Measurements from ENCODE around the gene HMGXB3.
"Not testable (repeated sequence)": the region's sequence is repeated elsewhere in the genome, so short reads cannot be mapped to it uniquely, and the experiment has no call there.

The HMGXB3 gene

DNA sequence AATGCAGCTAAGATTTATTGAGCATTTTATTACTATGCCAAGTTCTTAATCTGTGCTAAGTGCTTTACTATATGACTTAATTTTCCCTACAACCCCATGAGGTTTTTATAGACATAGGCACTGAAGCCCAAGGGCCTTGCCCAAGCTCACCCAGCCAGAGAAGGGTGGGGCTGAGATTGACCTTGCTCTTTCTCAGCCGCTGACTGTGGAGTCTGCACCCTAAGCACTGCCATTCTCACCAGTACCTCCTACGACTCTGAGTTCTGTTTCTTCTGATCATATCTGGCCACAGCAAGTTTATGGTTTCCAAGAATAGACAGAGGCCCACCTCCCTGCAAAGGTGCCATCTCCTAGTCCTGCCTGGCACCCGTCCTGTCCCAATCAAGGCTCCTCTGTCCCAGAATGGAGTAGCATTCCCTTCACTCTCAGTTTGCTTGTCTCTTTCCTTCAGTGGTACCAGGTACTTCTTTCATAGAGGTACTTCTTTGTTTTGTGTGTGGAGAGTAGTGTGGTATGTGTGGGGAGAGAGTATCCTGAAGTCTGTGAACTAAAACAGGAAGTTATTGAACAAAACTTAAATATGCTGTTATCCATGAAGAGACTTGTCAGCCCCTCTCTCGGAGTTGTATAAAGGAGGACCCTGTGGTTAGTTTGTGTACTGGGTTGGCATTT lies 43.3 kb downstream of the HMGXB3 start:
- Histone ChIP-seq H3K4me3 (ENCODE audit: low read depth in 1 of 2, low read length in 1 of 2) (no peak overlapping the region), H3K27ac (no peak overlapping the region), H3K36me3 (peaks cover 94% of the 10 kb centered on the region), H3K27me3 (no peaks in the 10 kb centered on the region), H3K9me3 (no peaks in the 10 kb centered on the region), H3K4me1 (ENCODE audit: control insufficient read depth in 1 of 2, insufficient read depth in 1 of 2, low read depth in 1 of 2, low read length in 1 of 2) (no peaks in the 10 kb centered on the region)
- TF ChIP-seq, protein P1, sequence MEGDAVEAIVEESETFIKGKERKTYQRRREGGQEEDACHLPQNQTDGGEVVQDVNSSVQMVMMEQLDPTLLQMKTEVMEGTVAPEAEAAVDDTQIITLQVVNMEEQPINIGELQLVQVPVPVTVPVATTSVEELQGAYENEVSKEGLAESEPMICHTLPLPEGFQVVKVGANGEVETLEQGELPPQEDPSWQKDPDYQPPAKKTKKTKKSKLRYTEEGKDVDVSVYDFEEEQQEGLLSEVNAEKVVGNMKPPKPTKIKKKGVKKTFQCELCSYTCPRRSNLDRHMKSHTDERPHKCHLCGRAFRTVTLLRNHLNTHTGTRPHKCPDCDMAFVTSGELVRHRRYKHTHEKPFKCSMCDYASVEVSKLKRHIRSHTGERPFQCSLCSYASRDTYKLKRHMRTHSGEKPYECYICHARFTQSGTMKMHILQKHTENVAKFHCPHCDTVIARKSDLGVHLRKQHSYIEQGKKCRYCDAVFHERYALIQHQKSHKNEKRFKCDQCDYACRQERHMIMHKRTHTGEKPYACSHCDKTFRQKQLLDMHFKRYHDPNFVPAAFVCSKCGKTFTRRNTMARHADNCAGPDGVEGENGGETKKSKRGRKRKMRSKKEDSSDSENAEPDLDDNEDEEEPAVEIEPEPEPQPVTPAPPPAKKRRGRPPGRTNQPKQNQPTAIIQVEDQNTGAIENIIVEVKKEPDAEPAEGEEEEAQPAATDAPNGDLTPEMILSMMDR (IDR thresholded peaks at IDR 0.05) = no peak

DNA sequence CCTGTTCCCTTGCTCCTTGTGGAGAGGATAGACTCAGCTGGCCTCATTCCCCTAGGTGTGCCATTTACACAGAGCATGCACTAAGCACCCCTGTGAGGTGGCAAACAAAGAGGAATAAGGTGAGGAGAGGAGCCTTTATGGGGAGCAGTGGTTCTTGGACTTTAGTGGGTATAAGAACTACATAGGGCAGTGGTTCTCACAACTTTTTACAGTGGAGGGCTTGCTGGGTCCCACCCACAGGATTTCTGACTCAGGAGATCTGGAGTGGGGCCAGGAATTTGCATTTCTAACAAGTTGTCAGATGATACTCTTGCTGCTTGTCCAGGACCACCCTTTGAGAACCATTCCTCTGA lies 43.8 kb downstream of the HMGXB3 start:
- H3K36me3 ChIP-seq = peaks cover 96% of the 10 kb centered on the region
- H3K27me3 ChIP-seq = no peaks in the 10 kb centered on the region
- TF ChIP-seq, protein P1 (IDR thresholded peaks at IDR 0.05) = no peak
- no peak overlapping the region for H3K4me3 ChIP-seq (ENCODE audit: low read depth in 1 of 2, low read length in 1 of 2)
- no peaks in the 10 kb centered on the region for H3K9me3 ChIP-seq
- no peaks in the 10 kb centered on the region for H3K4me1 ChIP-seq (ENCODE audit: control insufficient read depth in 1 of 2, insufficient read depth in 1 of 2, low read depth in 1 of 2, low read length in 1 of 2)
- H3K27ac ChIP-seq = no peak overlapping the region

DNA sequence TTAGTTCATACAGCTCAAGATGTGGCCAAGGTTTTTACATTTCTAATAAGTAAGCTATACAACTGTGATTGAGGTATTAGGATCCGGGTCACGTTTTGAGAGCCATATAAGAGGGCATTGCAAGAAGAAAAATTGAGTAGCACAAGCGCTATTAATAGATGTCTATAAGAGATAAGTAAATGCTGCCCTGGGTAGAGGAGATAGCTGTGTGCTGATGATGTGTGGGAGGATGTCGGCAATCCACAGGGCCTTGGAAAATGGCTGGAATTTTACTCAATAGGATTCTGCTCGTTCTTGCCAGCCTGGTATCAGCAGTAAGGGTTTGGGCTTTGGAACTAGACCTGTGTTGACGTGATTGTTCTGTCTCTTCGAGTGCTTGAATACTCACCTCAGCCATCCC lies 44.2 kb downstream of the HMGXB3 start:
- Histone ChIP-seq H3K27ac (no peak overlapping the region), H3K36me3 (peaks cover 97% of the 10 kb centered on the region)
- TF ChIP-seq, protein P1 (IDR thresholded peaks at IDR 0.05) = no peak

DNA sequence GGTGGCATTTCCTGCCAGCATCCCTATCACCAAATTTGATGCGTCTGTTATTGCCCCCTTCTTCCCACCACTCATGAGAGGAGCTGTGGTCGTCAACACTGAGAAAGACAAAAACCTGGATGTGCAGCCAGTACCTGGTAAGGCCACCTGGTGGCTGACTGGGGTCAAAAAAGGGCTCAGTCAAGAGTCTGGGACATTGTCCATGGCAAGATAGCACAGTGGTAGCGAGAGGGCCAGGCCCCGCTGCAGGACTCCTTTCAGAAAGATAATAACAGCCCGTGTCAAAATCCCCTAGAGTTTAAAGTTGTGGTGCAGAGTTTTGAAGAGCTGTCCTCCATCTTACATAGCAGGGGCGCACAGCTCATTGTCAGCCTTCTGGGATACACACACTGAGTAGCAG lies 45.0 kb downstream of the HMGXB3 start:
- Histone ChIP-seq H3K4me1 (ENCODE audit: control insufficient read depth in 1 of 2, insufficient read depth in 1 of 2, low read depth in 1 of 2, low read length in 1 of 2) (no peaks in the 10 kb centered on the region), H3K27me3 (no peaks in the 10 kb centered on the region), H3K36me3 (peaks cover 98% of the 10 kb centered on the region), H3K4me3 (ENCODE audit: low read depth in 1 of 2, low read length in 1 of 2) (no peak overlapping the region), H3K9me3 (no peaks in the 10 kb centered on the region), H3K27ac (no peak overlapping the region)
- TF ChIP-seq, protein P1 (IDR thresholded peaks at IDR 0.05) = no peak

More for the DNA sequence above, 44.2 kb downstream of the HMGXB3 start:
- Histone ChIP-seq H3K9me3 (no peaks in the 10 kb centered on the region), H3K4me1 (ENCODE audit: control insufficient read depth in 1 of 2, insufficient read depth in 1 of 2, low read depth in 1 of 2, low read length in 1 of 2) (no peaks in the 10 kb centered on the region), H3K4me3 (ENCODE audit: low read depth in 1 of 2, low read length in 1 of 2) (no peak overlapping the region), H3K27me3 (no peaks in the 10 kb centered on the region)

DNA sequence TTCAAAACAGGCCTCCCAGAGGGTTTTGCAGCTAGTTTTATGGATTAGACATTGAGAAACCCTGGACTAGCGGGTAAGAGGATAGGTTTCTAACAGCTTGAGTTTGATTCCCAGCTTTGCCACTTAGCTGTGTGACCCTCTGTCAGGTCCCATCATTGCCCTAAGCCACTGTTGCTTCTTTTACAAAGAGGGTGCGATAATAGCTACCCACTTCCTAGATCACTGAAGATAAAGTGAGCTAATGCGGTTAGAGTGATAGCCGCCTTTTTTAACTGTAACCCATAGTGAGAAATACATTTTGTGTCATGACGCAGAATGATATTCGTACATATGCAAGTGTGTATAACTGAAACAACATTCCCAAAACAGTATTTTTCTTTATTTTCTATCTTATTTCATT lies 45.5 kb downstream of the HMGXB3 start:
- H3K27ac ChIP-seq = no peak overlapping the region
- no peaks in the 10 kb centered on the region for H3K4me1 ChIP-seq (ENCODE audit: control insufficient read depth in 1 of 2, insufficient read depth in 1 of 2, low read depth in 1 of 2, low read length in 1 of 2)
- H3K36me3 ChIP-seq = peaks cover 98% of the 10 kb centered on the region
- H3K4me3 ChIP-seq (ENCODE audit: low read depth in 1 of 2, low read length in 1 of 2) = no peak overlapping the region
- TF ChIP-seq, protein P1 (IDR thresholded peaks at IDR 0.05) = no peak
- no peaks in the 10 kb centered on the region for H3K27me3 ChIP-seq
- no peaks in the 10 kb centered on the region for H3K9me3 ChIP-seq

DNA sequence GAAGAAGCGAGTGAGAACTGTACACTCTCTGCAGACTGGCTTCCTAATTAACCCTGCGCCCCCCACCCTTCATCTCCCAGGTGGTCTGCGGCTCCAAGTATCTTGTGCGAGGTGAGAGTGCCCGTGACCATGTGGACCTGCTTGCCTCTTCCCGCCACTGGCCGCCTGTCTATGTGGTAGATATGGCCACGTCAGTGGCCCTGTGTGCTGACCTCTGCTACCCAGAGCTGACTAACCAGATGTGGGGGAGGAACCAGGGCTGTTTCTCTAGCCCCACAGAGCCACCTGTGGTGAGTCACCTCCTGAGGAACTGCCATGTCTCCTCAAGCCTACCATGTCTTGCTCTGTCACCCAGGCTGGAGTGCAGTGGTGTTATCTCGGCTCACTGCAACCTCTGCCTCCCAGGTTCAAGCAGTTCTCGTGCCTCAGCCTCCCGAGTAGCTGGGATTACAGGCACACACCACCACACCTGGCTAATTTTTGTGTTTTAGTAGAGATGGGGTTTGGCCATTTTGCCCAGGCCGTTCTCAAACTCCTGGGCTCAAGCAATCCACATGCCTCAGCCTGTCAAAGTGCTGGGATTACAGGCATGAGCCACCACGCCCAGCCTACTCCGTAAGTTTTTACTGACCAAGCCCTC lies 49.8 kb downstream of the HMGXB3 start:
- not testable (repeated sequence) for H3K9me3 ChIP-seq; H3K27ac ChIP-seq; H3K4me1 ChIP-seq (ENCODE audit: control insufficient read depth in 1 of 2, insufficient read depth in 1 of 2, low read depth in 1 of 2, low read length in 1 of 2); H3K4me3 ChIP-seq (ENCODE audit: low read depth in 1 of 2, low read length in 1 of 2); H3K27me3 ChIP-seq
- peaks cover 99% of the 10 kb centered on the region for H3K36me3 ChIP-seq
